ENCODE data around the gene COLEC12.

The COLEC12 gene

GRCh38 chr18:518081-518480 lies 17.6 kb upstream of the COLEC12 start:
- no peak overlapping the region for H3K4me3 ChIP-seq (ENCODE audit: control insufficient read depth, low read depth, low read length)
- no peak for TF ChIP-seq CTCF (IDR thresholded peaks at IDR 0.05; ENCODE audit: control insufficient read depth, insufficient read depth, low read depth, low read length, missing control alignments)
- DNase-seq (ENCODE audit: low read depth): no peak

- TF ChIP-seq CTCF (IDR thresholded peaks at IDR 0.05; ENCODE audit: control insufficient read depth, insufficient read depth, low read depth, low read length, missing control alignments): no peak
- no peak for DNase-seq (ENCODE audit: low read depth)
- H3K4me3 ChIP-seq (ENCODE audit: control insufficient read depth, low read depth, low read length): no peak overlapping the region
These were observed 15.3 kb upstream of the COLEC12 start for GRCh38 chr18:515838-516237.

- TF ChIP-seq CTCF (IDR thresholded peaks at IDR 0.05; ENCODE audit: control insufficient read depth, insufficient read depth, low read depth, low read length, missing control alignments): no peak
- no peak for DNase-seq (ENCODE audit: low read depth)
- no peak overlapping the region for H3K4me3 ChIP-seq (ENCODE audit: control insufficient read depth, low read depth, low read length)
These were observed 14.8 kb upstream of the COLEC12 start for GRCh38 chr18:515156-515815.

DNA sequence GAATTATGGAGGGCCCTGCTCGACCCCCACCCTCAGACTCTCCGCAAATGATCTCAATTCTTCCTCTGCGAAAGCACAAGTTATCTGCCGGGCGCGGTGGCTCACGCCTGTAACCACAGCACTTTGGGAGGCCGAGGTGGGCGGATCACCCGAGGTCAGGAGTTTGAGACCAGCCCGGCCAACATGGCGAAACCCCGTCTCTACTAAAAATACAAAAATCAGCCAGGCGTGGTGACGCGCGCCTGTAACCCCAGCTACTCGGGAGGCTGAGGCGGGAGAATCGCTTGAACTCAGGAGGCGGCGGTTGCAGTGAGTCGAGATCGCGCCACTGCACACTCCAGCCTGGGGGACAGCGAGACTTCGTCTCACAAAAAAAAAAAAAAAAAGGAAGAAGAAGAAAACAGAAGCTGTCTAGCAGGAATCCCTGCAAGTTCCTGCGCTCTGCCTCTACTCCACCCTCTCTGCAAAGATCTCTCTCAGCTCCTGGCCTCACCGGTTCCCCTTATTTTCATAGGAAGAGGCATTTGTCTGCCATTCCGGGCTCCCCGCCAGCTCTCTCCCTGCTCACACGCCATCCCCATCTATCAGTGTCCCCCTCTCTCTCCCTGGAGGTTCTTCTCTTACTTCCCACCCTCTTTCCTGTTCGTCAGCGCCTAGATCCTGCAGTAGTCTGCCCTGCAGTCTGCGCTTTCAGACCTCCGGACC lies 13.5 kb upstream of the COLEC12 start:
- DNase-seq (ENCODE audit: low read depth): no peak
- no peak for TF ChIP-seq CTCF (IDR thresholded peaks at IDR 0.05; ENCODE audit: control insufficient read depth, insufficient read depth, low read depth, low read length, missing control alignments)
- H3K4me3 ChIP-seq (ENCODE audit: control insufficient read depth, low read depth, low read length): no peak overlapping the region

- no peak for TF ChIP-seq CTCF (IDR thresholded peaks at IDR 0.05; ENCODE audit: control insufficient read depth, insufficient read depth, low read depth, low read length, missing control alignments)
These were observed 12.5 kb upstream of the COLEC12 start for GRCh38 chr18:512957-513356.

GRCh38 chr18:508835-509234 lies 8.3 kb upstream of the COLEC12 start:
- TF ChIP-seq CTCF (IDR thresholded peaks at IDR 0.05; ENCODE audit: control insufficient read depth, insufficient read depth, low read depth, low read length, missing control alignments): no peak
- DNase-seq (ENCODE audit: low read depth): no peak
- H3K4me3 ChIP-seq (ENCODE audit: control insufficient read depth, low read depth, low read length): no peak overlapping the region

More at GRCh38 chr18:512957-513356, 12.5 kb upstream of the COLEC12 start:
- H3K4me3 ChIP-seq (ENCODE audit: control insufficient read depth, low read depth, low read length): no peak overlapping the region
- no peak for DNase-seq (ENCODE audit: low read depth)
